Glomerular visceral epithelial cell (primary cell): ENCODE data around the gene HES6.
A peak's percentile ranks its signal among the peaks of the same experiment; 100 is the strongest.

Source experiments
- DNase-seq: peaks from one replicate; pipeline ENCODE4 v3.0.0-alpha.2; 2016; ENCODE audit errors: extremely low spot score

The HES6 gene, protein sequence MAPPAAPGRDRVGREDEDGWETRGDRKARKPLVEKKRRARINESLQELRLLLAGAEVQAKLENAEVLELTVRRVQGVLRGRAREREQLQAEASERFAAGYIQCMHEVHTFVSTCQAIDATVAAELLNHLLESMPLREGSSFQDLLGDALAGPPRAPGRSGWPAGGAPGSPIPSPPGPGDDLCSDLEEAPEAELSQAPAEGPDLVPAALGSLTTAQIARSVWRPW

DNA sequence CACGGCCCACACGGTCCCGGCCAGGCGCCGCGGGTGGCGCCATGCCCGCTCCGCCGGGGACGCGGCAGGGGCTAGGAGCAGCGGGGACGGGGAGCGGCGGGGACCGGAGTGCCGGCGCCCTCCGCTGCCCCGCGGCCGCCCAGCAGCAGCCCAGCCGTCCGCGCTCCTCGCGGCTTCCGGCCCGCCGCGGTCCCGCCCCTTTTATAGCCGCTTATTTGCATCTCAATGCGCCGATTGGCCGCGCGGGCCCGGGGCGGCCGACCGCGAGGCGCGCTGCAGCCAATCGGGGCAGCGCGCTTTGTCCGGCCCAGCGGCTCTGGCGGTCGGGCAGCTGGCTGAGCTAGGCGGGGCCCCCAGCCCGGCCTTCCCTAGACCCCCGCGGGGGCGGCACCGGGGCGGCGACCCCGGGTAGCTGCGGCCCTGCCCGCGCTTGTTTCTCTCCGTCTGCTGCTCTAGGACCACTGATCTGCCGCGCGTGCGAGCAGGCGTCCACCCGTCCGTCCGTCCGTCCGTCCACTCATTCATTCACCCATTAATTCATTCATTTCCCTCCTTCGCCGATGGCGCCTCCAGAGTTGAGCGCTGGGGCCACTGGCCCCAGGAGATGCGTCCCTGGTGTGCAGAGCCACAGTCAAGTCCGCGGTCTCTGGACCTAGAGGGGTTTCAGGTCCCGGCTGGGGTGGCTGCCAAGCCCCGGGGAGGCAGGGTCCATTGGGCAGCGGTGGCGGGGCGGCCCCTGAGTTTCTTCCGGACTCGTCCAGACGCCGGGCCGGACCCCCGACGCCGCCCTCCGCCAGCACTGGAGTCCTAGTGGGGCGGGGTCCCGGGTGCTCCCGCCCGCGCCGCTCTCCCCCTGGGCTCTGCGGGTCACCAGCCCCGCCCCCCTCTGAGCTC is at the start of gene HES6:
Gene HES6 (minus strand): TSS at position 176 of the 894 bp plus-strand sequence. CDS start 133 bp downstream, at position 43.
- DNase-seq = peak; percentile 94

DNA sequence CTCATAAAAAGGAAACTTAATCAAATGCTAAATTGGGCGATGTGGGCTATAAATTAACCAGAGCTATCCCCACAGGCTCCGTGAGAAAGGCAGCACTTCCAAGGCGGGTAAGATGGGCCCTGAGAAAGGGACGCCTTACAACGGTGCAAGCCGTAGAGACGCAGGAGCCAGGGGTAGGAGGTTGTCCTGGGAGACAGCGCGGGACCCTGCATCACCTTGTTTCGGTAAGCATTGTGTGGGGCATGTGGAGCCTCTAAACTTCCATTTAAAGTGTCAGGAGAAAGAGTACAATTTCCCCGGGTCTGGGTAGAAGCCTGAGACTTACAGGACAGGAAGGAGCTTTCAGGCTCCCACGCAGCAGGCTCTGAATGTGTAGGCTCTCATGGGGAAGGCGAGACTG is 49.7 kb upstream of the HES6 start:
- no peak for DNase-seq

DNA sequence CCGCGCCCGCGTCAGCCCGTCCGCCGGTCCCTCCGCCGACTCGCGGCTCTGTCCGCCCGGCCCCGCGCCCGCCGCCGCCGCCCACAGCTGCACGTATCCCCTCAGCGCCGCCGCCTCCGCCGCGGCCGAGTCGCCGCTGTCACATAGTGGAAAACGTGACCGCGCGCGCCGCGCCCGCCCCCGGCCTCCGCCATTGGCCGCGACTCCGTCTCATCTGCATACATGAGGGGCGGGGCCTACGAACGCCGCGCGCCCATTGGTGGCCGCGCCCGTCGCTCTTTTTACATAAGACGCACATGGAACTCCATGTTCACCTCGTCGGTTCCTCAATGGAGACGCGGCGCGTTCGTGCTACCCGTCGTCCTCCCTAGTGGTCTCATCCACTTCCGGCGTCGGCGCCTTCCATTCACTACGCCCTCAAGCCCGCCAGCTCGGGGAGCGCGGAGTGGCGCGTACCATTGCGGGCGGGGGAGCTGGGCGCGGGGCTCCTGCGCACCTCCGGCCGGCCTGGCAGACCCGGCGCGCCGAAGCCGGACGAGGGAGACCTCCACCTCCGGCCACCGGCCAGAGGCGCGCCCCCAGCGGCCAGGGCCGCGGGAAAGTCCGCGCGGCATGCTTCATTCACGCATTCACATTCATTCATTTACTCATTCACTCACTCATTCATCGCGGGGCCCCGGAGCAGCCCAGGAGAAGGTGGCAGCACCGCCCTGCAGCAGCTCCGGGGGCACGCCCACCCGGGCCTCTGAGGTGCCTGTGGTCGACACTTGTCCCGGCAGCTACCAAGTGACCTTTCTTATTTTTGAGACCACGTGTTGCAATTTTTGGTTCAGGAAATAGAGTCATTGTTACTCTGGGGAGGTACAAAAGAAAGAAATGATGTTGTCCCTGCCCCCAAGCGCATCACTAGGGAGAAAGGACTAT is 49.1 kb upstream of the HES6 start:
- peak; percentile 100 for DNase-seq

DNA sequence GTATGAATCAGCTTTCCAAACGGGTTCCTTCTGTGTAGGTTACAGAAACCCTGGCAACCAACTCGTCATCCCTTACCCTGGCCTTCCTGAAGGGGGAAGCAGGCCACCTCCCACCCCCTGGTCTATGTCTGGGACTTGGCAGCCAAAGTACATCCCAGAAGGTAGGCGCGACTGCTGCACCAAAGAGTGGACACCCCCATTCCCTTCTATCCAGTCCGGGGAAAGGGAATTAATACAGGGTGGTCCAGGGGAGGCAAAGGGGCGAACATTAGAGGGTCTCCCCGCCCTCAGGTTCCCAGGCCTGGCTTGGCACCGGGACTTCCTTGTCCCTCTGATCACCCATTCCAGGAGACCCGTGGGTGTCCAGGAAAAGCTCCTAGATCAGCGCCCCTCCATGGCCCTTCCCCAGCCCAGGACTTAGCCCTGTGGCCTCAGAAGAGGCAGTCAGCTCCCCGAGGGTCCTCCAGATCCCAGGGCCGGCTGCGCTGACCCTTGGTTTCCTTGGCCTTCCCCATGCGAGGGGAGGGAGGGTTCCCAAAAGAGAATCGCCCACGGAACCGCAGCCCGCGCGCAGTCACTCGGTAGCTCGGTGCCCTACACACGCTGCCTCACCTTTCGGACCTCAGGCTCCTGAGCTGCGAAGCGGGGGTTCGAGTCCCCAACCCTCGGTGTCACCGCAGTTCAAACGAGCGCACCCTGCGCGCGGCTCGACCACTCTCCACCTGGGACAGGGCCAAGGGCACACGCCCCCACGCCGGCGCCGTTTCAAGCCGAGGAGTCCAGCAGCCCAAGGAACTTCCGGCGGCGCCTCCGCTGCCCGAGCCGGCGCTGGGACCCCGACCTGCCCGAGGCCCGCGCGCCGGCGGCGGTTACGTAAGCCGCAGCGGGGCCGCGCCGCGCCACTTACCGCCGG is 48.2 kb upstream of the HES6 start, which contains the start of gene PER2:
Gene PER2 (minus strand): TSS at position 874 of the 913 bp plus-strand sequence. CDS start 10,674 bp downstream, outside the sequence.
- DNase-seq = peak; percentile 87

DNA sequence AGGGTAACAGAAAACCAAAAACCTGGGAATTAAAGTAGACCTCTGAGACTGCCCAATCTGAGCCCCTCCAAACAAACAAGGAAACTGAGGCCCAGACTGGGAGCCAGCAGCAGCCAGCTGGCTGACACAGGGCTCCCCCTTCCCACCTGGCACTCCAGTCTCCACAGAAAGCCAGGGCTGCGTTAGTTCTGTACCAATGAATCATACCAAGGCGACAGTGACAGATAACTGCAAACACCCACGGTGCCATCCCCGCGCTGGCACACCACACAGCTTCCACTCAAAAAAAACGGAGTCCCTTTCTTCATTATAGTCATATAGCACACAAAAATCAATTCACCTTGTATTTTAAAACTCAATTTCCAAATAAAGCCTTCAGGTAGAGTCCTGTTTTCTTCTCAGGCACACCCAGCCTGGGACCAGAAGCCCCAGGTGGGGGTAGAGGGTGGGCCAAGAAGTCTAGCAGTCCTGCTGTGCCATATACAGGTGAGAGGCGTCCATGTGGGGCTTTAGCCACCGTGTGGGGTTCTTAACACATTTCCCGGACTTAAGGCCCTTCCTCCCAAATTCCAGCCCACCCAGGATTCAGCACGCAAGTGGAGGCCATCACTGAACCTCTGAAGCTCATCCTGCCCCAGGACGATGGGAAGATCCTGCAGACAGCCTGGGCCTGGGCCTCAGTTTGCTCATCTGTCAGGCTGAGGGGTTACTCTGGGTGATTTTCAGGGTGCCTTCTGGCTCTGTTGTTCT is 47.3 kb upstream of the HES6 start:
- DNase-seq = peak; percentile 24

DNA sequence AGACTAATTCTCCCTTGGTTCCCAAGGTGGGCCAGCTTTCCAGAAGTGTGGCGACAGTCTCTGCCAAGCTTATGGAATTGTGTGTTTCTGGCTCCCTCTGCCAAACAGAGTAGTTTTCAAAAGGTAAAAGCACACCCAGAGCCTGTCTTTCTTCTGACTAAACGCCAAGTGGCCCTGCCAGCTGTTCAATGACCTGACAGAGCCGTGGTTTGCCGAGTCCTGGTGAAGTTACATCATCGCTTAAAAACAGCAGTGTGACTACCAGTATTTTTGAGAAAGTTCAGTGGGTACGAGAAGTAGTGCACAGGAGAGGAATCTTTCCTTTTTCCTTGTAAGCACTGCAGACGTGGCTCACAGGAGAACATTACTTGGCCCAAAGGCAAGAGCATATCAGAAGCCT is 46.7 kb upstream of the HES6 start:
- DNase-seq = peak; percentile 85

DNA sequence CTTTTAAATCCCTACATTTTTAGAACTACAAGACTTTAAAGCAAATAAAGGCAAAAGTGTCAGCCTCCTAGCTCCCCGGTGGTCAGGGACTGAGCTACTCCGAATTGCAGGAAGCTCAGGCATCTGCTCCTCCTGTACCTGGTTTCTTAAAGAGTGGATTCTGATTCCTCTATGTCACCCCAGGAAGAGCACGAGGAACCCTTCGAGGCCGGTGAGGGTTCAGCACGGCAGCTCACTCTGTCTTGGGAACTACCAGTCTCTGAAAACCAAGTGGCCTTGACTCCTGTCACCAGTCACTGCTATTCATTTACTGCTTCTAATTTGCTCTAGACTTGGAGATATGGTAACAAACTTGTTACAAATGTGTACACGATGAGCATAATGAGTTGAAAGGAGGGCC is 46.3 kb upstream of the HES6 start:
- no peak for DNase-seq

DNA sequence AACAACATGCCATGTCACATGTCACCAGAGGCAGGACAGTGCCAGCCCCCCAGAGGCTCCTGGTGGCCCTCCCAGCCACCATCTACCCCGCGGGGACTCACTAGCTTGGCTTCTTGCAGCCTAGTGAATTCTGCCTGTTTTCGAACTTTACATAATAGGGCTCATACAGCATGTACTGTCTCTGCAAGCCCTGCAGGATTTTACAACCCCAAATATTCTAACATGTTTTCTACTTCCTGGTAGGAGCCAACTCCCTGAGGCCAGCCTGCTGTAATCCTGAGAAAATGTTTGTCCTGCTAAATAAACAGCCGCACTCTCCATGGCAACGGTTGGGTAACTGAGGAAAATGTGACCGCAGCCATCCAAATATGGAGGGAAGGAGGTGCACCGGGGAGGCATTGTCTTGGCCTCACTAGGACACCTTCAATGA is 45.8 kb upstream of the HES6 start:
- DNase-seq = peak; percentile 90

DNA sequence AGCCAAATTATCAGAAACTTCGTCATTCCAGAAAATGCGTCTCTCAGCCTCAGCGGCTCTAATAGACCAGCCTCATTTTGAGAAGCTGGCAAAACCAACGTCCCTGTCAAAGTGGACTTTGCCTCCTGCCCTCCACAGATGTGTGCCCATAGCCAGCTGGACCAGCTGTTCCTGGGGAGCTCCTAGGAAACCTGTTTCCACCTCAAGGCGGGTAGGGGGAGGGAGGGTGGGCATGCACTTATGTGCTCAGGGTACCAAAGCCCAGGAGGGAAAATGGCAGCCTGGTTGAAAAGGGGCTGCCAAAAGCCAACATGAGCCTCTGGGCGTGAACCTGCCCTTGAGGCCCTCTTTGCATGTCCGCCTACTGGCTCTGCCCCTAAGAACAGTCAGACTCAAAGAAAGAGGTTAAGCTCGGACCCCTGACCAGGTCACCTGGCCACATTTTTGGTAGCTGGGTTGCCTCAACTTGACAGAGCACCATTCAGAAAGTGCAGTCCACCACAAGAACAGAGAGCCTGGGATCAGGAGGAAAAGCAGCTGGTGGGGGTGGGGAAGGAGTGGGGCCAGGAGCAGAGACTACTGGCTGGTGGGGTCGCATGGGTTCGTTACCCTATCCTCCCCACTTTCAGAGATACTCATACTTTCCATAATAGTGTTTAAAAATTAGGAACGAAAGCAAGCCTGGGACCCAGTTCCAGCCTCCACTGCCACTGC is 45.1 kb upstream of the HES6 start:
- no peak for DNase-seq

DNA sequence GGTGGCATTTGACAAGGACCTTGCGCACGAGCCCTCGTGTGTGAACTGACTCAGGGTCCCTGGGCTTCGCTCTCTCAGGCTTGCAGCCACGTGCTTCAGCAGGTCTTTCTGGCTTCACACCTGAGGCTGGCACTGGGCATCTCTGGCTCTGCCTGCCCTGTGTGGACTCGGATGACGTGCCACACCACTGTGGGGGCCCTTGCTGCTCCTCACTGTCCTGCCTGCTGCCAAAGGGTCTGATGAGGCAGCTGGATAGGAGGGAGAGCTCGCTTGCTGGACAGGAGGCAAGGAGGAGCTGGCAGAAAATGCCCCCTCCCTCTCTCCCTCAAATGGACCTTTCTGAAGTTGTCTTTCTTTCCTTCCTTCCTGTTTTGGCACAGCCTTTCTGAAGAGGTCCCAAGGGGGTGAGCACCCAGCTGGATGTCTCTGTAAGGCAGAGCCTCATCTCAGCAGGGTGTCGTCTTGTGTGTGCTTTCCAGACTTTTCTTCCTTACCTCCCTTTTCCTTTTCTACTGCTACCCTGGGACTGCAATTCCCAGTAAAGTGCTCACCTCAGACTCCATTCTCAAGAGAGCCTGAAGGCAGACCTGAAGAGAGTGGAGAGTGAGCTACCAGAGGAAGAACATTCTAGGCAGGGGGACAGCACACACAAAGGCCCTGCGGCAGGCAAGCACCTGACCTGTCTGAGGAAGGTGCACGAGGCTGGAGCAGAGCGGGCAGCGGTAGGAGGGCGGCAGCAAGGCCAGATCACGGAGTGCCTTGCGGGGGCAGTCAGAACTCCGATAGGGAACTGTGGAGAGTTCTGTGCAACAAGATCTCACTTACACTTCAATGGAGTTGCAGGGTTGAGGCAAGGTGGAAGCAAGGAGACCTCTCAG is 43.3 kb upstream of the HES6 start:
- DNase-seq = no peak

DNA sequence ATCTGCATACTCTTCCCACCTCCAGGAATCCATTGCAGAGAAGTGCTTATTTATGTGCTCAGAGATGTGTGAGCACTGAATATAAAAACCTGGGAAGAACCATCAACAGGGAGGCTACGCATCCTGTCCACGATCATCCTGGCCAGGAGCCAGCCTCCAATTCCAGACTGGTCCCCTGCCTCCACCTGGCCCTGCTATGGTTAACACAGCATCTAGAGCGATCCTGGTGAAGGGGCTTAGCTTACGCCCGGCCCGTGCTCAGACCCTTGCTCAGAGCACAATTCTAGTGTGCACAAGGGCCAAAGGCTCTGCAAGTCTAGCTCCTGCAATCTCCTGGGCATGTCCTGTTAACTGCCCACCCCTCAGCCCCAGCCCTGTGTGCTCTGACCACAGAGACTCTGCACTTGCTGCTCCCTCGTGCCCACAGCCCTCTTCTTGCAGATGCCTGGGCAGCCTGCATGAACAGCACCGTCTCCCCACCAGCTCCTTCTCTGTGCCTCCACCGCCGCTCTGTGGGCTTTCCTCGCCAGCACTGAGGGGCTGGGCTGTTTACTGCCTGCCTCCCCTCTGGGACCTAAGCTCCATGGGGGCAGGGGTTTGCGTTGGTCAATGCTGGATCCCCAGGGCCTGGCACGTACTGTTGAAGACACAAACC is 42.1 kb upstream of the HES6 start:
- no peak for DNase-seq

DNA sequence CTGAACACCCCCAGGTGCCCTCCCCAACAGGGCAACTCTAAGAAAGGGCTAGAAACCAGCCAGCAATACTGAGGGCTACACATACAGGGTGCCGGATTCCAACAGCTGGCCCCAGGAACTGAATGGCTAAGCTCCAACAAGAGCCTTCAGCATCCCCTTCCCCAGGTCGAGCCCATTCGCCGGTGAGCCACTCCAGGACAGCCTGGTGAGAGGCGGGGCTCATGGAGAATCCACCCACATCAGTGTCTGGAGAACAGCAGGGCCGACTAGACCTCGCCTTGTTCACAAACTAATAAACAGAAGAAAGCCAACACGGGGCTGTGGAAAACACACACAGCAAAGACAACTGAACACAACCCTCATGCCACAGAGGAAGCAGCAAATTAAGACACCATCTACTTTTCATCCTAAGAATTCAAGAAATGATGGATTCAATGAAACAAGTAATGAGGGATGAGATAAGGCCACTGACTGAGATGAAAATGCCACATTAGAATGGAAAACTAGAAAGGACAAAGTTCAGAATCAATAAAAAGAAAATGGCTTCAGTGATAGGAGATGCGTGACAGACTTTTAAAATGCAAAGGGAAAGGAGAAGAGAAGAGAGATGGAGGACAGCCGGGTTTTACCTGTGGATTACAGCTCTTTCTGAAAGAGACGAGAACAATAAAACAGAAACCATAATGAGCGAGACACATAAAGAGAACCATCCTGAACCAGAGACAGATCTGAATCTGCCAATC is 40.4 kb upstream of the HES6 start:
- no peak for DNase-seq

DNA sequence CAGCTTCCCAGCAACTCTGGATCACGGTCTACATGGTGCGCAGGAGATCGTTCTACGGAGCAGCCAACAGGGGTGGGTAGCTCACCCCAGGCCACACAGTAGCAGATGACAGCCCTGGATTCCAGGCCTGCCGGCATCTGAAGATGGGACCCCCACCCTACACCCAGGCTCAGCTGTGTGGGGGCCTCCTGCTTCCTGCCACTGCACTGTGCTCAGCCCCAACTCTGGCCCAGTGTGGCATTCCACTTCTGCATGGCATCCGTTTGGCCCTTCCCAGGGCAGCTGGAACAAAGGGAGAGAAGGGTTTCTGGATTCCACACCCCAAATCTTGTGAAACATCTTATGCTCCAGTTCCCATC is 39.5 kb upstream of the HES6 start:
- DNase-seq = no peak

DNA sequence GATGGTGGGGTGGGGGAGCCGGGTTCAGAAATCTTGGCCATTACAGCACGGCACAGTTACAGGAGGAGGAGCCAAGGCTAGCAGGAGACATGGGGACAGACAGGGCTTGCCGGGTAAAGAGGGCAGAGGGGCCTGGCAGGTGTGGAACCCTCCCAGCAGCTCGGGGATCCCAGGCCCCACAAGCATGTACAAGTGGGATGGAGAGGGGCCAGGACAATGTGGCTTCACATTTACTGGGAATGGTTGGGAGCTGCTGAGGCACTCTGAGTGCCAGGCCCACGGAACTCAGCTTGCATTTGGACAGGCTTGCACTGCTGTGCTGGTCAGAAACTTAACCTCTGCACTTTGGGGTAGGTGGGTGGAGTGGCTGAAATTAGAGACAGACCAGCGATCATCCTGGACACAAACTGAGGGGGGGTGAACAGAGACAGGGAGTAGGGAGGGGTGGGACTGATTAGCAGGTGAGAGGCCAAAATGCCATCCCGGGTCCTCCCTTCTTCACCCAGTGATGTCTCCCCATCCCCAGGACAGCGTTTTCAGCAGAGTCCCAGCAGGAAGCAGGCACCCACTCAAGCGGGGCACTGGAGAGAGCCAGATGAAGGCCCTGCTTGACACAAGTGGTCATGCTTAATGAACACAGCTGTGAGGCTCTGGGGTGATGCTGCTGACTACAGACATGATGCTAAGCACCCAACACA is 38.9 kb upstream of the HES6 start:
- DNase-seq = peak; percentile 33

DNA sequence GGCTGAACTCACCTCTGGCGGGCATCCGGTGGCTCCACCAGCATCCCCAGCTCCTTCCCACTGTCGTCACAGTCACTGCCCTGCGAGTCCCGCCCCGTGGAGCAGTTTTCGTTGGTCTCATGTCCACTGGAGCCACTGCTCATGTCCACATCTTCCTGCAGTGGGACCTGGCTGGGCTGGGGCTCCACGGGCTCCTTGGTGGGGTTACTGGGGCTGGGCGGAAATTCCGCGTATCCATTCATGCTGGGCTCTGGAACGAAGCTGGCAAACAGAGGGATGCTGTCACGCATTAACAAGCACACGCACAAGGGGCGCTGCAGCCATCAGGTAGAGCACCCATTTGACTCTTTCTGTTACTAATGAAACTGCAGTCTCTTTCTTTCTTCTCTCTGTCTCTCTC is 37.9 kb upstream of the HES6 start:
- no peak for DNase-seq

DNA sequence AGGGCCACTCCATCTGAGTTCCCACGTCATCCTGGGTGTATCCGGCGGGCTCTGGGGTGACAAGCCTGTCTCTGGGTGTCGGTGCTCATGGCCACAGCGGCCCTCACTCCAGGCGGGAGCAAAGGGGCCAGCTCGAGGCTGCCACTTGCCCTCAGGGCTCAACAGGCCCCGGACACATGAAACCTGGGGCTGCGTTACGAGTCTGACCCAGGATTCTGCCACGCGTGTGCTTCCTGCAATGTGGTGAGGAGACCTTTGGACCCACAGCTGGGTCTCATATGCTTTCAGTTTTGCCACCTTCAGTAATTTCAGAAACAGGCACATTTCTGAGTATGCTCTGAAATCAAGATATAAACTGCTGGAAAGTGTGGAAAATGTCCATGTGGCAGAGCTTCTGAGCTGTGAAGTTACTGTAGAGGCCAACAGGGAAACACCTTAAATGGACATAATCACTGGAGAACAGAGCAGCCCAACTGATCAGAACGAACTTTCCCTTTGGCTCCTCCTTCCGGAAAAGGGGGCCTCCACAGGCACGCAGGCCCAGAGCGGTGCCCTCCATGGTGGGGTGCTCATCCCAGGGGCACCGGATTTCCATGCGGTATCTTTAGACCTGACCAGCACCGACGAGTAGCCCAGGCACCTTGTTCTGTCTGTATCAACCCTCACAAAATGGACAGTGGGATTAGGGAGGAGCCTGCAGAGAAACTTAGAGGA is 34.5 kb upstream of the HES6 start:
- no peak for DNase-seq
